ENCODE data around the gene TAF9. TPM values are rescaled to one million over a fixed set of nuclear protein-coding genes. Genes with fewer than 3 reads are reported as not detected.

Gene TAF9, protein sequence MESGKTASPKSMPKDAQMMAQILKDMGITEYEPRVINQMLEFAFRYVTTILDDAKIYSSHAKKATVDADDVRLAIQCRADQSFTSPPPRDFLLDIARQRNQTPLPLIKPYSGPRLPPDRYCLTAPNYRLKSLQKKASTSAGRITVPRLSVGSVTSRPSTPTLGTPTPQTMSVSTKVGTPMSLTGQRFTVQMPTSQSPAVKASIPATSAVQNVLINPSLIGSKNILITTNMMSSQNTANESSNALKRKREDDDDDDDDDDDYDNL
- polyA plus RNA-seq = 73.3 TPM
- long read RNA-seq, donor 1, transcript TAF9-201 (3 exons, 1,283 nt) = major isoform, 27 of 31 reads
- long read RNA-seq, donor 1, partial matches to known transcripts = 0 of 31 reads
- long read RNA-seq, donor 1, other reads (novel, unspliced or antisense) = 0 of 31 reads
- long read RNA-seq, donor 2, transcript TAF9-205 (2 exons, 1,331 nt) = minor isoform, 8 of 51 reads
- long read RNA-seq, donor 2, transcript TAF9-201 (3 exons, 1,283 nt) = major isoform, 39 of 51 reads
- long read RNA-seq, donor 2, partial matches to known transcripts = 0 of 51 reads
- long read RNA-seq, donor 2, other reads (novel, unspliced or antisense) = 0 of 51 reads
- long read RNA-seq, donor 3, transcript TAF9-205 (2 exons, 1,331 nt) = minor isoform, 5 of 92 reads
- long read RNA-seq, donor 3, transcript TAF9-208 (3 exons, 582 nt) = minor isoform, 6 of 92 reads
- long read RNA-seq, donor 3, transcript TAF9-201 (3 exons, 1,283 nt) = major isoform, 79 of 92 reads
- long read RNA-seq, donor 3, partial matches to known transcripts = 0 of 92 reads
- long read RNA-seq, donor 3, other reads (novel, unspliced or antisense) = 0 of 92 reads
- long read RNA-seq, donor 4, transcript TAF9-201 (3 exons, 1,283 nt) = major isoform, 8 of 9 reads
- long read RNA-seq, donor 4, partial matches to known transcripts = 0 of 9 reads
- long read RNA-seq, donor 4, other reads (novel, unspliced or antisense) = 0 of 9 reads
- long read RNA-seq, donor 5, transcript TAF9-201 (3 exons, 1,283 nt) = major isoform, 36 of 40 reads
- long read RNA-seq, donor 5, partial matches to known transcripts = 0 of 40 reads
- long read RNA-seq, donor 5, other reads (novel, unspliced or antisense) = 0 of 40 reads
- long read RNA-seq, donor 6, transcript TAF9-201 (3 exons, 1,283 nt) = major isoform, 42 of 49 reads
- long read RNA-seq, donor 6, transcript TAF9-205 (2 exons, 1,331 nt) = minor isoform, 5 of 49 reads
- long read RNA-seq, donor 6, partial matches to known transcripts = 0 of 49 reads
- long read RNA-seq, donor 6, other reads (novel, unspliced or antisense) = 0 of 49 reads
- long read RNA-seq, donor 7, transcript TAF9-201 (3 exons, 1,283 nt) = major isoform, 21 of 25 reads
- long read RNA-seq, donor 7, partial matches to known transcripts = 0 of 25 reads
- long read RNA-seq, donor 7, other reads (novel, unspliced or antisense) = 0 of 25 reads
- long read RNA-seq, donor 8, transcript TAF9-201 (3 exons, 1,283 nt) = major isoform, 57 of 63 reads
- long read RNA-seq, donor 8, partial matches to known transcripts = 0 of 63 reads
- long read RNA-seq, donor 8, other reads (novel, unspliced or antisense) = 0 of 63 reads
- long read RNA-seq, donor 9, transcript TAF9-201 (3 exons, 1,283 nt) = major isoform, 64 of 75 reads
- long read RNA-seq, donor 9, transcript TAF9-205 (2 exons, 1,331 nt) = minor isoform, 8 of 75 reads
- long read RNA-seq, donor 9, partial matches to known transcripts = 0 of 75 reads
- long read RNA-seq, donor 9, other reads (novel, unspliced or antisense) = 0 of 75 reads
- long read RNA-seq, donor 10, transcript TAF9-201 (3 exons, 1,283 nt) = major isoform, 54 of 61 reads
- long read RNA-seq, donor 10, partial matches to known transcripts = 0 of 61 reads
- long read RNA-seq, donor 10, other reads (novel, unspliced or antisense) = 0 of 61 reads
- long read RNA-seq, donor 11, transcript TAF9-201 (3 exons, 1,283 nt) = major isoform, 36 of 41 reads
- long read RNA-seq, donor 11, partial matches to known transcripts = 0 of 41 reads
- long read RNA-seq, donor 11, other reads (novel, unspliced or antisense) = 0 of 41 reads

DNA sequence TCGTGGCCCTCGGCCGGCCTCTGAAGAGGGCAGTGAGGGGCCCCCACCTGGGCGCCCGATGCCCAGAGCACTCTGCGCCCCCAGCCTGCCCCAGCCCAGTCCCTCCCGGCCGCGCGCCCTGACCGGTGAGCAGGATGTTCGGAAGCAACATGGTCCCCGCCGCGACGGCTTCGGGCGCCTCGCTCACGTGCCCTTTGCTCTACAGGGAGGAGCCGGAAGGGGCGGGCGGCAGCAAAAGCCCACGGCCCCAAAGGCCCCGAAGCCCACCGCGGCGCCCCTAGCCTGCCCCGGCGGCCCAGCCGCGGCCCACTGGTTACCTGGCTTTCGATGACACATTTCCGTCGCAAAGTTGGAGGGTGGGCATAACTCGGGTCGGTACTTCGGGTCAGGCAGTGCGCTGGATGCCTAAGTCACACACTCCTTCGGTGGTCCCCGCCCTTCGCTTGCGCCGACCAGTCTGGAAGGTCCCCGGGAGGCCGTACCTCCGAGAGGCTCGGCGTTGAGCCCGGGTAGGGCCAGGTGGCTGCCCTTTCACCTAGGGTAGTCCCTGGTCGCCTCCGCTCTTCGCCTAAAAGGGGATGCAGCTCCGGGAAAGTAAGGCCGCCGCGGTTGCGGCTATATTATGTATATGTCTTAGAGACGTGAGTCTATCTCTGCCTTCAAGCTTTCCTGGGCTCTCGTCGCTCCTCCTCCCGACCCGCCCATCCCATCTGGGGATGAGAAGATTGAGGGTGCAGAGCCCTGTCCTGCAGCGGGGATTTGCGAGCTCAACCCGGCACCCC, at the start of gene TAF9, which contains the start of the genes AK6 and RAD17:
TSS of gene TAF9 (minus strand) at position 181 of the 782 bp plus-strand sequence. CDS start 3,783 bp downstream, outside the sequence.
TSS of gene AK6 (minus strand) at position 181 of the 782 bp plus-strand sequence. CDS start at position 151, 30 bp downstream.
TSS of gene RAD17 (plus strand) at position 479 of the 782 bp plus-strand sequence. CDS start 2,391 bp downstream, outside the sequence.
- H3K4me1 ChIP-seq (ENCODE audit: control insufficient read depth, insufficient read depth, low read length) = peaks cover 11% of the 10 kb centered on the region
- no peaks in the 10 kb centered on the region for H3K9me3 ChIP-seq (ENCODE audit: control insufficient read depth, low read depth, low read length)
- no CpG with 5 or more reads among the region's 66 CpGs for WGBS (ENCODE audit: insufficient coverage, low lambda C conversion rate)

DNA sequence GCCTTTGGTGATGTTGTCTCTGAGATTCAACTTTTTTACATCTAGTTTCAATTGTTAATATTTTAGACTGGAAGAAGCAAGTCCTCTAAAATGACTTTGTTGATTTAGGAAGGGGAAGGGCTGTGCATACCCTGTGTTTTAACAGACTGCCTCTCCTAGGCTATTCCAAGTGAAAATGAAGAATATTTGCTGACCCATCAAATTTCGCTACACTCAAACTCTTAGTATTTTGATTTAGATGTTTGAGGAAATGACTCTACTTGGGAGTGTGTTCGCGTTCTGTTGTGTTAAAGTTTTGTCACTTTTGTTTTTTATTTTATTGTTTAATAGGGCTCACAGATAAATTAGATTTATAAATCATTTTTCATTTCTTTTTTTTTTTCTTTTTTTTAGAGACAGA, 49.2 kb upstream of the TAF9 start:
- DNase-seq = no peak
- Histone ChIP-seq H3K9me3 (ENCODE audit: control insufficient read depth, low read depth, low read length) (no peaks in the 10 kb centered on the region), H3K4me3 (ENCODE audit: low read length) (no peak overlapping the region), H3K4me1 (ENCODE audit: control insufficient read depth, insufficient read depth, low read length) (peaks cover 4% of the 10 kb centered on the region), H3K27me3 (ENCODE audit: control insufficient read depth, insufficient read depth, low read length) (no peaks in the 10 kb centered on the region), H3K36me3 (ENCODE audit: control insufficient read depth, insufficient read depth, low read length) (peaks cover 17% of the 10 kb centered on the region), H3K27ac (ENCODE audit: low read length) (no peak overlapping the region)
- 100% methylated on average over 2 of the region's 3 CpGs for WGBS (ENCODE audit: insufficient coverage, low lambda C conversion rate)

More for the DNA sequence above, at the start of gene TAF9, which contains the start of the genes AK6 and RAD17:
- peak within 1 kb of the TSS; percentile 89 for H3K4me3 ChIP-seq (ENCODE audit: low read length)
- H3K36me3 ChIP-seq (ENCODE audit: control insufficient read depth, insufficient read depth, low read length) = peaks cover 23% of the 10 kb centered on the region
- peak; percentile 92 to 98 for DNase-seq
- H3K27ac ChIP-seq (ENCODE audit: low read length) = peak within 1 kb of the TSS; percentile 95
- no peaks in the 10 kb centered on the region for H3K27me3 ChIP-seq (ENCODE audit: control insufficient read depth, insufficient read depth, low read length)

DNA sequence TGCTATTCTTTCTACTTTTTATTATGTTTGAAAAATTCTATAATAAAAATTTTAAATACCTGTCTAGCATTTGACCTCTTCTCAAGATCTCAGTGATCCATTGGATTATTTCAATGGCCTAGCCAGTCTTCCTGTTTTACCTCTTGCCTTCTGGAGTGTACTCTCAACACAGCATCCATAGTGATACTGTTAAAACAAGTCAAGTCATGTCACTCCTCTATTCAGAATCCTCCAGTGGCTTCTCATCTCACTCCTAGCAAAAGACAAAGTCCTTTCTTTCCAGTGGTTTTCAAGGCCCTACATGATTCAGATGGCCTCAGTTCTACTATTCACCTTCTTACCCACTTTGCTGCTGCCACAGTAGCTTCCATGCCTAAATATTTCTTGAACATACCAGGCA, 47.4 kb upstream of the TAF9 start:
- Histone ChIP-seq H3K9me3 (ENCODE audit: control insufficient read depth, low read depth, low read length) (no peaks in the 10 kb centered on the region), H3K27ac (ENCODE audit: low read length) (peak overlapping the region; percentile 99), H3K27me3 (ENCODE audit: control insufficient read depth, insufficient read depth, low read length) (no peaks in the 10 kb centered on the region), H3K4me1 (ENCODE audit: control insufficient read depth, insufficient read depth, low read length) (peaks cover 4% of the 10 kb centered on the region), H3K36me3 (ENCODE audit: control insufficient read depth, insufficient read depth, low read length) (peaks cover 14% of the 10 kb centered on the region), H3K4me3 (ENCODE audit: low read length) (peak overlapping the region; percentile 91)
- peak in 1 of 2 donors; percentile 32 for DNase-seq

DNA sequence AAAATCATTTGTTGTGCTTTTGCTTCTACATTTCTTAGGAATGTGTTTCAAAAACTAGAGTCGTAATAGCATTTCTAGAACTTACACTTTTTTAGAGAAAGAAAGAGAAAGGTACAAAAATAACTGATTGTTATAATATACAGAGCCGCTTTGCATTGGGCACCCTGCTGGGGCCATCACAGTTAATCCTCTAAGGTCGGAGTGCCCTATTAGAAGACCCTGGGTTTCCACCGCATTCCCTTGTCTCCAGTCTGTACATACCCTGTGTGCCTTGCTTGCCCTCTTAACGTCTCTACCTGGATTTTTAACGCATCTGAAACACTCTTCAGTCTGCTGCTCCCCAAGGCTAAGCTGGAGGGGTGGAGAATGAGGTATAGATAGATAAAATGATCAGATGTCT, 46.9 kb upstream of the TAF9 start:
- peak overlapping the region; percentile 99 for H3K27ac ChIP-seq (ENCODE audit: low read length)
- H3K9me3 ChIP-seq (ENCODE audit: control insufficient read depth, low read depth, low read length) = no peaks in the 10 kb centered on the region
- H3K4me1 ChIP-seq (ENCODE audit: control insufficient read depth, insufficient read depth, low read length) = peaks cover 4% of the 10 kb centered on the region
- 16% methylated on average over 3 of the region's 6 CpGs for WGBS (ENCODE audit: insufficient coverage, low lambda C conversion rate)
- peak overlapping the region; percentile 91 for H3K4me3 ChIP-seq (ENCODE audit: low read length)
- H3K36me3 ChIP-seq (ENCODE audit: control insufficient read depth, insufficient read depth, low read length) = peaks cover 19% of the 10 kb centered on the region
- H3K27me3 ChIP-seq (ENCODE audit: control insufficient read depth, insufficient read depth, low read length) = no peaks in the 10 kb centered on the region
- peak in 1 of 2 donors; percentile 47 for DNase-seq

DNA sequence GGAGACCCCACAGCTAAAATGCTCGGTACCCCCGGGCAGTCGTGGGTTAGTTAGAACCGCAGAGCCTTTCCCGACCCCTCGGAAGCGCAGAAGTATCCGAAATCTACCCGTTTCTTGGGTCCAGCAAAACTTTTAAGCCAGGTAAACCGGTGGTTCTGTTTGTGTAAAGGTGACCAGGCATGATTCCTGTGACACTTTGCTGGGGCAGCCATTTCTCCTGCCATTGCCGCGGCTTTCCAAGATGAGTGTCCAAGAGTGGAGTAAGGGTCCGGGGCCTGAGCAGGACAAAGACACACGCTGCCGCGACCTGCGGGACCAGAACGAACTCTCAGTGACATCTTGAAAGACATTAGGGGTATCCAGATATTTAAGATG, 46.3 kb upstream of the TAF9 start:
- peak in 1 of 2 donors; percentile 9 for DNase-seq
- H3K27me3 ChIP-seq (ENCODE audit: control insufficient read depth, insufficient read depth, low read length) = no peaks in the 10 kb centered on the region
- H3K27ac ChIP-seq (ENCODE audit: low read length) = peak overlapping the region; percentile 99
- H3K4me3 ChIP-seq (ENCODE audit: low read length) = peak overlapping the region; percentile 91
- H3K4me1 ChIP-seq (ENCODE audit: control insufficient read depth, insufficient read depth, low read length) = peaks cover 4% of the 10 kb centered on the region
- no peaks in the 10 kb centered on the region for H3K9me3 ChIP-seq (ENCODE audit: control insufficient read depth, low read depth, low read length)
- no CpG with 5 or more reads among the region's 18 CpGs for WGBS (ENCODE audit: insufficient coverage, low lambda C conversion rate)
- peaks cover 21% of the 10 kb centered on the region for H3K36me3 ChIP-seq (ENCODE audit: control insufficient read depth, insufficient read depth, low read length)

DNA sequence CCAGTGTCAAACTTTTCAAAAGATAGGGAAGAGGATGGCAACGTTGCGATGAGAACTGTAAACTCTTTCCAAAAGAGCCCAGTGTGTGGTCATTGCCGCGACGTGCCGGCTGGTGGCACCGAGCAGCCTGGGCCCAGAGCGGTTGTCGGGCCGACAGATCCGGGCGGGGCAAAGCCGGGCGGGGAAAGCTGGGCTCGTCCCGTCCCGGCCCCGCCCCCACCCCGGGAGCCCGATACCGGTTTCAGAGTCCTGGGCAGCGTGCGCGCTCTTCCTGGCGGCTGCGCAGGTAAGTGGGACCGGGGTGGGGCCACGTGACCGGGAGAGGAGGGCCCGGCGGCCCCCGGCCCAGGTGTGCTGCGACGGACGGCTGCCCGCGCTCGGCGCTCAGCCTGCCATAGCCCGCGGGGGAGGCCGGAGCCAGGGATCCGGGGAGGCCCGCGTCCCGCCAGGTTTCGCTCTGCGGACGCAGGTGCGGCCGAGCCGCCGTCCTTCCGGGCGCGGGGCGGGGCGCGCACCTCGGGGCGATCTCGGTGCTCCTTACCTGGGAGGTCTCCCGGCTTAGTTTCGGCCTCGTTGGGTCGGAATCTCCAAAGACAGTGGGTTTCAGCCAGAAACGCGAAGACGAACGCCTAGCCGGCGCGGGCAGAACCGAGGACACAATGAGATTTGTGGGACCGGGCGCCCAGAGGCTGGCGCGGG, 45.7 kb upstream of the TAF9 start, which contains the start of gene MARVELD2:
TSS of gene MARVELD2 (plus strand) at position 232 of the 699 bp plus-strand sequence. CDS start 4,270 bp downstream, outside the sequence.
- Histone ChIP-seq H3K27me3 (ENCODE audit: control insufficient read depth, insufficient read depth, low read length) (no peaks in the 10 kb centered on the region), H3K36me3 (ENCODE audit: control insufficient read depth, insufficient read depth, low read length) (peaks cover 24% of the 10 kb centered on the region), H3K4me3 (ENCODE audit: low read length) (peak within 1 kb of the TSS; percentile 91), H3K9me3 (ENCODE audit: control insufficient read depth, low read depth, low read length) (no peaks in the 10 kb centered on the region), H3K27ac (ENCODE audit: low read length) (peak within 1 kb of the TSS; percentile 99), H3K4me1 (ENCODE audit: control insufficient read depth, insufficient read depth, low read length) (peaks cover 4% of the 10 kb centered on the region)
- WGBS (ENCODE audit: insufficient coverage, low lambda C conversion rate) = no CpG with 5 or more reads among the region's 78 CpGs
- peak; percentile 95 to 98 for DNase-seq

DNA sequence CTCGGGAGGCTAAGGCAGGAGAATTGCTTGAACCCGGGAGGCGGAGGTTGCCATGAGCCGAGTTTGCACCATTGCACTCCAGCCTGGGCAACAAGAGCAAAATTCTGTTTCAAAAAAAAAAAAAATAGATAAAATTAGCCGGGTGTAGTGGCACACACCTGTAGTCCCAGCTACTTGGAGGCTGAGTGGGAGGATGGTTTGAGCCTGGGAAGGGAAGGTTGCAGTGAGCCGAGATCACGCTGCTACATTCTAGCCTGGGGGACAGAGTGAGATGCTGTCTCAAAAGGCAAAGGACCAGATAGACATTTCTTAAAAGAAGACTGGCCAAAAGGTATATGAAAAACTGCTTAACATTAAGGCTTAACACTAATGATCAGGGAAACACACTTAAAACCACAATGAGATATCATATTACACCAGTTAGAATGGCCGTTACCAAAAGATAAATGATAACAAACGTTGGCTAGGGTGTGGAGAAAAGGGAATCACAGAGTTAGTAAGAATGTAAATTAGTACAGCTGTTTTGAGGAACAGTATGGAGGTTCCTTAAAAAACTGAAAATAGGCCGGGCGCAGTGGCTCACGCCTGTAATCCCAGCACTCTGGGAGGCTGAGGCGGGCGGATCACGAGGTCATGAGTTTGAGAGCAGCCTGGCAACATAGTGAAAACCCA, 35.5 kb upstream of the TAF9 start:
- no peaks in the 10 kb centered on the region for H3K9me3 ChIP-seq (ENCODE audit: control insufficient read depth, low read depth, low read length)
- DNase-seq = no peak
- no peaks in the 10 kb centered on the region for H3K4me1 ChIP-seq (ENCODE audit: control insufficient read depth, insufficient read depth, low read length)
- 63% methylated on average over 4 of the region's 15 CpGs for WGBS (ENCODE audit: insufficient coverage, low lambda C conversion rate)
- H3K4me3 ChIP-seq (ENCODE audit: low read length) = no peak overlapping the region
- peaks cover 23% of the 10 kb centered on the region for H3K36me3 ChIP-seq (ENCODE audit: control insufficient read depth, insufficient read depth, low read length)
- H3K27ac ChIP-seq (ENCODE audit: low read length) = no peak overlapping the region
- no peaks in the 10 kb centered on the region for H3K27me3 ChIP-seq (ENCODE audit: control insufficient read depth, insufficient read depth, low read length)

DNA sequence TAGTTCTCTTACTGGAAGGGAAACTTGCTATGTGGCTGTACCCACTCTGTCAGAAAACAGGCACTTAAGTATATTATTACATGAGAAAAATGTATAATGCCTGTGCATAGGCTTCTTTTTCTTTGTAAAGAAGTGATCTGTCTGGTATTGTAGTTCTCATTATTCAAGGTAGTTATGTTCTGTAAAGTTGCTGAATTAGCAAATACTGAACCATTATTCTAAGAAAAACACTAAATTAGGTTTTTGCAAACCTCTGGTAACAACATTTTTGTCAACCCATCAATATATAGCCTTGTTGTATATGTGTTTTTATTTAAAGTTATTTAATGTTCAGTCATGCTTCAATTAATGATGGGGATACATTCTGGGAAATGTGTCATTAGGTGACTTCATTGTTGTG, 9.1 kb upstream of the TAF9 start:
- H3K9me3 ChIP-seq (ENCODE audit: control insufficient read depth, low read depth, low read length) = no peaks in the 10 kb centered on the region
- DNase-seq = no peak
- H3K27me3 ChIP-seq (ENCODE audit: control insufficient read depth, insufficient read depth, low read length) = no peaks in the 10 kb centered on the region
- H3K27ac ChIP-seq (ENCODE audit: low read length) = no peak overlapping the region
- peaks cover 30% of the 10 kb centered on the region for H3K36me3 ChIP-seq (ENCODE audit: control insufficient read depth, insufficient read depth, low read length)
- H3K4me1 ChIP-seq (ENCODE audit: control insufficient read depth, insufficient read depth, low read length) = no peaks in the 10 kb centered on the region
- H3K4me3 ChIP-seq (ENCODE audit: low read length) = no peak overlapping the region

All from large intestine (tissue), 12 donors.